DMS153 treated with DMSO at 0.1 percent for 48 hours (cell line): ENCODE results near the gene CAMKMT.

Experiments
- DNase-seq: peaks from one replicate; lab custom pipeline; 2025; ENCODE audit not compliant: unreplicated experiment; lab: John Stamatoyannopoulos, UW

CAMKMT gene

DNA sequence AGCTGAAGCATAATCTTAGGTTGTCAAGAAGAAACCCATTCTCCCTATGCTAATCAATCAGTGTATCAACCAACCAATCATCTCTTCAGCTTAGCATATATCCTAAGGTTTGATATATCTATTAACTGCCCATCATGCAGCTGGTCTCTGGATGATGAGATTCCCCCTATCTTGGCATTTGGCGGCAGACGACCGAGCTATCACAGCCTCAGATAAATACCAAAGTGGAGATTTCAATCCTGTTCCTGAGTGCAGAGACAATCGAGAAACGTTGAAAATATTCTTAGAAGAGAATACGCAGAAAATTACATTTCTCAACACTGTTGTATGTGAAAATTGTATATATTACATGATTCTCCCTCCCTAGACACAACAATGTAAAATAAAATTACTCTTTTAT is 320.7 kb downstream of the CAMKMT start:
- DNase-seq = no peak

DNA sequence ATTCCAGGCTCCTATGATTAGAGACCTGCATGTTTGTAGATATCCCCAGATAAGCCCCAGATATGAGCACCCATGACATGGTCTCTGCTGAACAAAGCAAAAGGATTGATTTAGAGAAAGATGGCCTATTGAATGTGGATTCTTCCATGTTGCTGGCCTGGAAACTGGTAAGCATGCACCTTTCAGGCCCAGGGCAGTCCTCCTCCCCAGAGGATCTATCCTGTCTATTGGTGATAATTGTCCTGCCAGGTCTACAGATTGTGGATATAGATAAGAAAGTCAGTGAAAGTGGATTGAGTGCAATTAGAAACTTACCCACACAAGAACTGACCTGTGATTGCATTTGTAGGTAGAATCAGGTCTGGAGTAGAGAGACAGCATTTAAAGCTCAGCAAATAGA is 322.8 kb downstream of the CAMKMT start:
- no peak for DNase-seq

- DNase-seq = no peak
Observed at GRCh38 chr2:44686561-44686960, 324.8 kb downstream of the CAMKMT start.

DNA sequence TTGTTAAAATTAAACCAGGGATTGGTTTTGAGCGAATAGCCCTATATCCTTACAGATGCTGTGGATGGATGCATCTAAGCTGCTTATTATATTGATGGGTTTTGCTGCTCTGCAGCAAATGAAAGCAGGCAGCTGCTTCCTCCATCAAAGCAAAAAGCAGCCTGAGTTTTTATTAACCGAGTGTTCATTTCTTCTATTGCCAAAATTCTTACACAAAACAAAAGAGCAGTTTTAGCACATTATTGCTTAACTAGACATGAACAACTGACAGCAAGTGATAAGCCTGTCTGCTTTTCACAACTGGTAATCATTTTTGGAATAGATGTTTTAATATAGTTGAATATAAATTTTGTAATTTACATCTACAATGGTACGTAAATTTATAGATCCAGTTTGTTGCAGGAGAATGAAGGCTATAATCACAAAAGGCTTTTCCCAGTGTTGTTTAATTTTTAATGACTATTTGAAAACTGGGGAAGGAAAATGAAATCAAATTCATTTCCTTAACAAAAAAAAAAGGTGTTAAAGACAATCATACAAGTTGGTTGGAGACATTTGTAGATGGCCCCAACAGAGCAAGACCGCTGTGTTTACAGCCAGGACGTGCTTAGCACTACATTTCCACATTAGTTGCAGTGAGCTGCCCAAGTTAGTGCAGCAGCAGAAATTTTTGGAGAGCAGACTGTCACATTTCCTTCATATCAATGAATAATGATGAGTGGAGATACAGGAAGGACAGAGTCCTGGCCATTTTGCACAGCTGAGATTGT is 326.1 kb downstream of the CAMKMT start:
- DNase-seq = no peak

DNA sequence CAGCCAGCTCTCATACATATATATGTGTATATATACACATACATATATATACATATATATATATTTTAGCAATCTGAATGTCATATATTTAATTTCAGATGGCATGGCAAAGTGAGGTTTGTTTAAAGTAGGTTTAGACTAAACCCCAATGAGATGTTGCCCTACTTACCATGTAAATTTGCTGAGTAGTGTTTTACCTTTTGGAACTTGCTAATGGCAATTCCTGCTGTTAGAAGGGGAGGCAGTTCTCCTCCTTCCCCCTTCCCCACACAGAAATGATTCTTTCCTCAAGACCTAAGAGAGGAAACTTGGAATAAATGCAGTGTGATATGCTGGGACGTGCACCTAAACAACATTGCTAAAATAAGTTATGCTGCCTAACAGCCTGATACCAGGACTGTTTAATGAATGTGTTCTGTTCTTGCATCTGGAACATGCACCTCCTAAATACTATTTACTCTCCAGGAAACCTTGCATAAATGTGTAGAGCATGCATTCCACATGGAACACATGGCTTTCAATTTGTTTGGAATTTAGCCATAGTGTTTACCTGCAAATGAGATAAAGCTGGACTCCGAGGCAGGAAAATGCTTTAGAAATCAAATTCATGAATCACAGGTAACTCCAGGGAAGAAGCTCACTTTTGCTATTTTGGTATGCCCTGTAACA is 326.8 kb downstream of the CAMKMT start:
- DNase-seq = no peak

DNA sequence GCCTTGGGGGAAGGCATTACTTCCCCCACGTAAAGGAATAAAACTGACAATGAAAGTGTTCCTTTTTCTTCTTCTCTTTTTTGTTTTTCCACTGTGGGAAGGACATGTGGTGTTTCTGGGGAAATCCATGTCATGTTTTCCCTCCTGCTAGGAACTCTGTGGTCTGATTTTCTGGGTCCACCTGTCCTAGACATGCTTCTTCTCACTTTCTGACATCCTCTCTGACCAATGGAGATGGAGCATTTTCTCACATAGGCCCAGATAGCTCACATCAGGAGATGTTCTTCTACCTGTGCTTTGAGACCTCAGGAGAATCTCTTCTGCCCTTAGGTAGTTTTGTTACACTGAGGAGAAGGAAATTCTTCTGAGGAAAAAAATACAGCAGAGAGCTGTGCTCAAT is 327.8 kb downstream of the CAMKMT start:
- no peak for DNase-seq

GRCh38 chr2:44691174-44691785 is 329.5 kb downstream of the CAMKMT start:
- no peak for DNase-seq

DNA sequence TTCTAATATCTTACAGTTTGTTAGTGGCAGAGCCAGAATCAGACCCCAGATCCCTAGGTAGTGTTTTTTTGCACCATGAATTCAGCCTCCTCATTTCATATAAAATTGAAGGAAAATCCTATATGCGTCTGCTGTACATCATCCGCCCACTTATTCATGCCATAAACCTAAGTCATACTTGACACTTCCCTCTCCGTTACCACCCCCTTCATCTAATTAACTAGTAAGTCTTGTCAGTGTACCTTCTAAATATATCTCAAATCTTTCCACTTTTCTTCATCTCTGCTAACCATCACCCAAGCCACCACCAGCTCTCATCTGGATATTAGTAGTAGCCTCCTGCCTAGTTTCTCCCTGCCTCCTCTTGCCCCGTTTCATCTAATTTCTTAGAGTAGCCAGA is 331.1 kb downstream of the CAMKMT start:
- no peak for DNase-seq

DNA sequence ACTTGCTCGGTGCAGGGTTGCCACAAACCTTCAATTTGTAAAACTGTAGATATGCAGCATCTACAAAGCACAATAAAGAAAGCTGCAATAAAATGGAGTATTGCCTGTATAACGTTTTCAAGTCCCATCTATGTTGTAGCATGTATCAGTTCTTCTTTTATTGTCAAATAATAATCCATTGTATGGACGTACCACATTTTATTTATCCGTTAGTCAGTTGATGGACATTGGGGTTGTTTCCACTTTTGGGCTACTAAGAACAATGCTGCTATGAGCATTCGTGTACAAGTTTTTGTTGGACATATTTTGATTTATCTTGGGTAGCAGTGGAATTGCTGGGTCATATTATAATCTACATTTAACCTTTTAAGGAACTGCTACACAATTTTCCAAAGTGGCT is 339.1 kb downstream of the CAMKMT start:
- DNase-seq = no peak

- DNase-seq = no peak
Observed at GRCh38 chr2:44705356-44705755, 343.6 kb downstream of the CAMKMT start.

- DNase-seq = no peak
Observed at GRCh38 chr2:44705876-44706480, 344.2 kb downstream of the CAMKMT start.

GRCh38 chr2:44706681-44707553 is 345.2 kb downstream of the CAMKMT start:
- peak; percentile 96 for DNase-seq

GRCh38 chr2:44707945-44708660 is 346.4 kb downstream of the CAMKMT start:
- peak; percentile 26 for DNase-seq

DNA sequence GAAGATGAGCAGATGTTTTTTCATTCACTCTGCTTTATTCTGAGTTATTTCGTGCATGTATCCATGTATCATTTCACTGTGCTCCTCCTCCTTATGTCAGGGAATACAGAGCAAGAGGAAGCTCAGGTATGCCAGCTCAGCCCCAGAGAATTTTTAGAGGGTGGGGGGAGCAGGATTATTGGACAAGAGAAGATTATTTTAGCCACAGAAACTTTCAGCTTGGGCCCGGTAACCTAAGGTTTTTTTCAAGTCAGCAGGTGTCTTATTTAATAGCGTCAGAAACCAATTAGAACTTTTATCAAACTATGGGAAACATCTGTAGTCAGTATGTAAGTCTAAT is 346.9 kb downstream of the CAMKMT start:
- no peak for DNase-seq

- no peak for DNase-seq
Observed at GRCh38 chr2:44713170-44713569, 351.4 kb downstream of the CAMKMT start.

GRCh38 chr2:44715671-44716081 is 353.9 kb downstream of the CAMKMT start:
- no peak for DNase-seq

GRCh38 chr2:44716131-44716530 is 354.4 kb downstream of the CAMKMT start:
- DNase-seq = no peak

- DNase-seq = no peak
Observed at GRCh38 chr2:44718431-44718830, 356.7 kb downstream of the CAMKMT start.

GRCh38 chr2:44719562-44719961 is 357.8 kb downstream of the CAMKMT start:
- DNase-seq = no peak

DNA sequence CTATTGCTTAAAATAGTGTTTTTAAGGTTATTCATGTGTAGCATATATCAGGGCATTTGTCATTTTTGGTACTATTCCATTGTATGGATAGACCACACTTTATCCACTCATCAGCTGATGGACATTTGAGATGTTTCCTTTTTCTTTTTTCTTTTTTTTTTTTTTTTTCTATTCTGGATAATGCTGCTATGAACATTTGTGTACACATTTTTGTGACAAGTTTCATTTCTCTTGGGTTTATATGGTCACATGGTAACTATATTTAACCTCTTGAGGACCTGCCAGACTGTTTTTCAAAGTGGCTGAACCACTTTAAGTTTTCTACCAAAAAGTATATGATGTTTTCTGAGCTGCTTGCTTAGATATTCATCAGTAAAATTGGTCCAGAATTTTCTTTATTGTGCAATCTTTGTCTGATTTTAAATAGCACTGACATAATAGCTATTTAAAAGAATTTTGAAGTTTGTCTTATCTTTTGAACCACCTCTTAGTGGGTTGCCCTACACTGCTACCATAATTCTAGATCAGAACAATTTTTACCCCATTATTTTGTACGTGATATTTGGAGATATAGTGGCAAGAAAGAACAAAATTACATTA is 360.4 kb downstream of the CAMKMT start:
- no peak for DNase-seq
